ENCODE results near the gene TRAFD1. TPM values are rescaled to one million over a fixed set of nuclear protein-coding genes. Genes with fewer than 3 reads are reported as not detected.
"Not testable (repeated sequence)": the region's sequence is repeated elsewhere in the genome, so short reads cannot be mapped to it uniquely, and the experiment has no call there.

TRAFD1 gene
- total and polyA plus RNA-seq, 8 donors = 40.1 to 46.2 (median 42.6) TPM

DNA sequence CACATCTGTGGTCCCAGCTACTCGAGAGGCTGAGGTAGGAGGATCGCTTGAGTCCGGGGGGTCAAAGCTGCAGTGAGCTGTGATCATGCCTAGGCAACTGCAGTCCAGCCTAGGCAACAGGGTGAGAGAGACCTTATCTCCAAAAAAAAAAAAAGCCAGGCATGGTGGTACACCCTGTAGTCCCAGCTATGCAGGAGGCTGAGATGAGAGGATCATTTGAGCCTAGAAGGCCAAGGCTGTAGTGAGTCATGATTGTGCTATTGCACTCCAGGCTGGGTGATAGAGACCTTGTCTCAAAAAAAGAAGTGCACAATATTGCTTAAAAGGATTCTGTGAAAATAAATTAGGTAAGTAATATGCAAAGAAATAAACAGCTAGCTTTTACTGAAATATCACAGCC is 33.8 kb upstream of the TRAFD1 start:
- Histone ChIP-seq H3K9me3 (no peaks in the 10 kb centered on the region), H3K27ac (no peak overlapping the region), H3K4me3 (no peak overlapping the region), H3K36me3 (peaks cover 0 to 64% of the 10 kb centered on the region in 2 donors), H3K27me3 (no peaks in the 10 kb centered on the region), H3K4me1 (peaks cover 0 to 8% of the 10 kb centered on the region in 2 donors)
- intact Hi-C loops (cut with DNase I) = no loop called here
- TF ChIP-seq, protein P1, sequence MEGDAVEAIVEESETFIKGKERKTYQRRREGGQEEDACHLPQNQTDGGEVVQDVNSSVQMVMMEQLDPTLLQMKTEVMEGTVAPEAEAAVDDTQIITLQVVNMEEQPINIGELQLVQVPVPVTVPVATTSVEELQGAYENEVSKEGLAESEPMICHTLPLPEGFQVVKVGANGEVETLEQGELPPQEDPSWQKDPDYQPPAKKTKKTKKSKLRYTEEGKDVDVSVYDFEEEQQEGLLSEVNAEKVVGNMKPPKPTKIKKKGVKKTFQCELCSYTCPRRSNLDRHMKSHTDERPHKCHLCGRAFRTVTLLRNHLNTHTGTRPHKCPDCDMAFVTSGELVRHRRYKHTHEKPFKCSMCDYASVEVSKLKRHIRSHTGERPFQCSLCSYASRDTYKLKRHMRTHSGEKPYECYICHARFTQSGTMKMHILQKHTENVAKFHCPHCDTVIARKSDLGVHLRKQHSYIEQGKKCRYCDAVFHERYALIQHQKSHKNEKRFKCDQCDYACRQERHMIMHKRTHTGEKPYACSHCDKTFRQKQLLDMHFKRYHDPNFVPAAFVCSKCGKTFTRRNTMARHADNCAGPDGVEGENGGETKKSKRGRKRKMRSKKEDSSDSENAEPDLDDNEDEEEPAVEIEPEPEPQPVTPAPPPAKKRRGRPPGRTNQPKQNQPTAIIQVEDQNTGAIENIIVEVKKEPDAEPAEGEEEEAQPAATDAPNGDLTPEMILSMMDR (IDR thresholded peaks at IDR 0.05) = no peak
- ATAC-seq = no peak
- no peak for DNase-seq

DNA sequence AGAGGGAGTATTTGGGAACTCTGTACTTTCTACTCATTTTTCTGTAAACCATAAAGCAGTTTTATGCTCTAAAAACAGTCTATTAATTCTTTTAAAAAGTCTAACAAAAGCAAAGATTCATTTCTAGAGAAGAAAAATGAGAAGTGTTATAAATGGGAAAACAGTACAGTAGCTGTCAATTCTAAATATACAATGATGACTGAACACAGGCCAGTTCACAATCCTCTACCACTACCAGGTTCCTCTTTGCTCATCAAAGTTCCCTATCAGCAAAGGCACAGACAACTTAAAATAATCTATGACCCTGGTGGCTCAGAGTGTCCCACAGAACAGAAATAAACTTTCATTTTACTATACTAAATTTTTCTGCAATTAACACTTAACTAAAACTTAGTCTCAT is 29.3 kb upstream of the TRAFD1 start:
- peak overlapping the region in 1 of 2 donors; percentile 34 for H3K27ac ChIP-seq
- intact Hi-C loops (cut with DNase I) = no loop called here
- no peaks in the 10 kb centered on the region for H3K27me3 ChIP-seq
- H3K4me1 ChIP-seq = peaks cover 0 to 15% of the 10 kb centered on the region in 2 donors
- ATAC-seq (peak; percentile 43), DNase-seq (no peak)
- TF ChIP-seq, protein P1 (IDR thresholded peaks at IDR 0.05) = no peak
- no peaks in the 10 kb centered on the region for H3K9me3 ChIP-seq
- H3K4me3 ChIP-seq = no peak overlapping the region
- H3K36me3 ChIP-seq = peaks cover 0 to 72% of the 10 kb centered on the region in 2 donors

DNA sequence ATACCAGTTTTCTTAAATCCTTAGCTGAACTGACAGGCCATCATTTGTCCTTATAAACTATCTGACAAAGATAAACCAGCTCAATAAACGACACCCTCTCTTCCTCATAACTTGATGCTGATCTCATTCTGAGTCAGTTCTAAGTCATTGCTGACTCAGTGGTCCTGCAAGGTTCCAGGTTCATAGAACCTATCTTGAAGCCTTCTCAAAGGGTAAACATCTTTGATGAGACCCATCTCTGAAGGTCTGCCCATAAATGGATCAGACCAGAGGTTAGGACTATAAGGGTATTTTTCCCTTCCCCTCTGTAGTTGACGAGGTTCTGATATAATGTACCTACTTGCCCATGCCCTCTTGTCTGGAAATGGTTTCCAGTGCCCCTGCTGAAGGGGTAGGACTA is 28.7 kb upstream of the TRAFD1 start:
- TF ChIP-seq, protein P1 (IDR thresholded peaks at IDR 0.05) = no peak
- Histone ChIP-seq H3K27ac (peak overlapping the region in 1 of 2 donors; percentile 34), H3K36me3 (peaks cover 0 to 72% of the 10 kb centered on the region in 2 donors), H3K4me1 (peaks cover 0 to 15% of the 10 kb centered on the region in 2 donors), H3K4me3 (no peak overlapping the region), H3K9me3 (no peaks in the 10 kb centered on the region), H3K27me3 (no peaks in the 10 kb centered on the region)
- intact Hi-C loops (cut with DNase I) = no loop called here
- ATAC-seq (no peak), DNase-seq (no peak)

DNA sequence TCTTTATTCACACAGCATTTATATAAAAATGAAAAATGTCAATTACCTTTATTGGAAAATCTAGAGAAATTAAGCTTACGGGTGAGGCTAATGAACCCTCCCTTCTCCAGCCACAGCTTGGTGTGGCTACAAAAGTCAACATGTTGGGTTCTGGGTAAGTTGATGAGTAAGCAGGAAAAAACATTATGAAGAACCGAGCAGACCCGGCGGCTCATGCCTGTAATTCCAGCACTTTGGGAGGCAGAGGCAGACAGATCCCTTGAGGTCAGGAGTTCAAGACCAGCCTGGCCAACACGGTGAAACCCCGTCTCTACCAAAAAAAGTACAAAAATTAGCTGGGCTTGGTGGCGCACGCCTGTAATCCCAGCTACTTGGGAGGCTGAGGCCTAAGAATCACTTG is 27.7 kb upstream of the TRAFD1 start:
- Histone ChIP-seq H3K36me3 (peaks cover 0 to 65% of the 10 kb centered on the region in 2 donors), H3K4me3 (no peak overlapping the region), H3K27me3 (no peaks in the 10 kb centered on the region), H3K27ac (no peak overlapping the region), H3K9me3 (no peaks in the 10 kb centered on the region), H3K4me1 (peaks cover 0 to 15% of the 10 kb centered on the region in 2 donors)
- DNase-seq (no peak), ATAC-seq (no peak)
- intact Hi-C loops (cut with DNase I) = no loop called here
- TF ChIP-seq, protein P1 (IDR thresholded peaks at IDR 0.05) = no peak

DNA sequence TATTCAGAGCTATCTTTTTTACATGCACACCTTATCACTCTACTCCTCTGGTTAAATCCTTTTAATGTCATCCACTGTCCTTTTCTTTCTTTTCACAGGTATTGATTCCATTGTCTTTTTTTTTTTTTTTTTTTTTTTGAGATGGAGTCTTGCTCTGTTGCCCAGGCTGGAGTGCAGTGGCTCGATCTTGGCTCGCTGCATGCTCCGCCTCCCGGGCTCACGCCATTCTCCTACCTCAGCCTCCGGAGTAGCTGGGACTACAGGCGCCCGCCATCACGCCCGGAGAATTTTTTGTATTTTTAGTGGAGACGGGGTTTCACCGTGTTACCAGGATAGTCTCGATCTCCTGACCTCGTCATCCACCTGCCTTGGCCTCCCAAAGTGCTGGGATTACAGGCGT is 24.9 kb upstream of the TRAFD1 start:
- intact Hi-C loops (cut with DNase I); H3K27me3 ChIP-seq; H3K4me3 ChIP-seq; DNase-seq; ATAC-seq; H3K9me3 ChIP-seq; H3K27ac ChIP-seq: not testable (repeated sequence)
- Histone ChIP-seq H3K4me1 (peaks cover 0 to 18% of the 10 kb centered on the region in 2 donors), H3K36me3 (peaks cover 0 to 59% of the 10 kb centered on the region in 2 donors)

DNA sequence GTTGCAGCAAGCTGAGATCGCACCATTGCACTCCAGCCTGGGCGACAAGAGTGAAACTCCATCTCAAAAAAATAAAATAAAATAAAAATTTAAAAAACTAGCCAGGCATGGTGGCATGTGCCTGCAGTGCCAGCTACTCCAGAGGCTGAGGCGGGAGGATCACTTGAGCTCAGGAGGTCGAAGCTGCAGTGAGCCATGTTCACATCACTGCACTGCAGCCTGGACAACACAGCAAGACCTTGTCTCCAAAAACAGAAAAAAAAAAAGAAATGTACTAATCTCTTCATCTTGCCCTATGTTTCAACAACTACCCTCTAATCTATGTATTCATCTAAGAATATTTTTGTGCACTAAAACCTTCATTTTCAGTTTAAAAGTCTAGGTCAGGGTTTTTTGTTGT is 23.2 kb upstream of the TRAFD1 start:
- no peak overlapping the region for H3K27ac ChIP-seq
- DNase-seq (no peak), ATAC-seq (no peak)
- no peak overlapping the region for H3K4me3 ChIP-seq
- no peaks in the 10 kb centered on the region for H3K9me3 ChIP-seq
- TF ChIP-seq, protein P1 (IDR thresholded peaks at IDR 0.05) = no peak
- H3K36me3 ChIP-seq = peaks cover 0 to 53% of the 10 kb centered on the region in 2 donors
- H3K4me1 ChIP-seq = peaks cover 4 to 20% of the 10 kb centered on the region in 2 donors
- no peaks in the 10 kb centered on the region for H3K27me3 ChIP-seq
- intact Hi-C loops (cut with DNase I) = no loop called here

DNA sequence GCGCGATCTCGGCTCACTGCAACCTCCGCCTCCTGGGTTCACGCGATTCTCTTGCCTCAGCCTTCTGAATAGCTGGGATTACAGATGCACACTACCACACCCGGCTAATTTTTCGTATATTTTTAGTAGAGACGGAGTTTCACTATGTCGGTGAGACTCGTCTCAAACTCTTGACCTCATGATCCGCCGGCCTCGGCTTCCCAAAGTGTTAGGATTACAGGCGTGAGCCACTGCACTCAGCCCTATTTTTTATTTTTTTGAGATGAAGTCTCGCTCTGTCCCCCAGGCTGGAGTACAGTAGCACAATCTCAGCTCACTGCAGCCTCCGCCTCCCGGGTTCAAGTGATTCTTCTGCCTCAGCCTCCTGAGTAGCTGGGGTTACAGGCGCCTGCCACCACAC is 22.6 kb upstream of the TRAFD1 start:
- H3K9me3 ChIP-seq; intact Hi-C loops (cut with DNase I); H3K27me3 ChIP-seq; DNase-seq; ATAC-seq; H3K4me3 ChIP-seq; H3K27ac ChIP-seq: not testable (repeated sequence)
- H3K4me1 ChIP-seq = peaks cover 10 to 25% of the 10 kb centered on the region in 2 donors
- H3K36me3 ChIP-seq = peaks cover 0 to 47% of the 10 kb centered on the region in 2 donors

Measured in left lung (tissue), 10 donors.